ENCODE measurements around the gene TBC1D25.

The TBC1D25 gene

GRCh38 chrX:48597353-48598264 is 58.1 kb downstream of the TBC1D25 start, which contains the start of gene WDR13:
TSS of gene WDR13 (plus strand) at chrX:48597492. CDS start at chrX:48597997, 505 bp downstream.
- Mint-ChIP-seq H3K36me3 (ENCODE audit: low read depth) (no peaks in the 10 kb centered on the region), H3K4me1 (ENCODE audit: low read depth) (peaks cover 12% of the 10 kb centered on the region), H3K9me3 (no peaks in the 10 kb centered on the region), H3K27me3 (no peaks in the 10 kb centered on the region), H3K27ac (peak within 1 kb of the TSS; percentile 99), H3K4me3 (peak within 1 kb of the TSS; percentile 98)

- Mint-ChIP-seq H3K9me3 (no peaks in the 10 kb centered on the region), H3K4me3 (peak overlapping the region; percentile 98), H3K36me3 (ENCODE audit: low read depth) (no peaks in the 10 kb centered on the region), H3K4me1 (ENCODE audit: low read depth) (peaks cover 12% of the 10 kb centered on the region), H3K27ac (no peak overlapping the region), H3K27me3 (no peaks in the 10 kb centered on the region)
Measured at GRCh38 chrX:48598614-48599013, 59.1 kb downstream of the TBC1D25 start.

GRCh38 chrX:48599341-48599740 is 59.8 kb downstream of the TBC1D25 start:
- Mint-ChIP-seq H3K4me3 (no peak overlapping the region), H3K9me3 (no peaks in the 10 kb centered on the region), H3K36me3 (ENCODE audit: low read depth) (peaks cover 1% of the 10 kb centered on the region), H3K27me3 (no peaks in the 10 kb centered on the region), H3K27ac (no peak overlapping the region), H3K4me1 (ENCODE audit: low read depth) (peaks cover 12% of the 10 kb centered on the region)

GRCh38 chrX:48600226-48600625 is 60.7 kb downstream of the TBC1D25 start:
- Mint-ChIP-seq H3K27me3 (no peaks in the 10 kb centered on the region), H3K36me3 (ENCODE audit: low read depth) (peaks cover 5% of the 10 kb centered on the region), H3K4me1 (ENCODE audit: low read depth) (peaks cover 12% of the 10 kb centered on the region), H3K4me3 (no peak overlapping the region), H3K27ac (no peak overlapping the region), H3K9me3 (no peaks in the 10 kb centered on the region)

- H3K27me3 Mint-ChIP-seq: no peaks in the 10 kb centered on the region
- no peak overlapping the region for H3K27ac Mint-ChIP-seq
- no peak overlapping the region for H3K4me3 Mint-ChIP-seq
- peaks cover 12% of the 10 kb centered on the region for H3K4me1 Mint-ChIP-seq (ENCODE audit: low read depth)
- no peaks in the 10 kb centered on the region for H3K9me3 Mint-ChIP-seq
- peaks cover 5% of the 10 kb centered on the region for H3K36me3 Mint-ChIP-seq (ENCODE audit: low read depth)
Measured at GRCh38 chrX:48601741-48602394, 62.4 kb downstream of the TBC1D25 start.

GRCh38 chrX:48604701-48605100 is 65.2 kb downstream of the TBC1D25 start:
- H3K27ac Mint-ChIP-seq: no peak overlapping the region
- H3K4me3 Mint-ChIP-seq: no peak overlapping the region
- no peaks in the 10 kb centered on the region for H3K27me3 Mint-ChIP-seq
- H3K9me3 Mint-ChIP-seq: no peaks in the 10 kb centered on the region
- no peaks in the 10 kb centered on the region for H3K4me1 Mint-ChIP-seq (ENCODE audit: low read depth)
- peaks cover 5% of the 10 kb centered on the region for H3K36me3 Mint-ChIP-seq (ENCODE audit: low read depth)

- no peak overlapping the region for H3K4me3 Mint-ChIP-seq
- H3K4me1 Mint-ChIP-seq (ENCODE audit: low read depth): no peaks in the 10 kb centered on the region
- no peaks in the 10 kb centered on the region for H3K27me3 Mint-ChIP-seq
- no peak overlapping the region for H3K27ac Mint-ChIP-seq
- H3K9me3 Mint-ChIP-seq: no peaks in the 10 kb centered on the region
- peaks cover 5% of the 10 kb centered on the region for H3K36me3 Mint-ChIP-seq (ENCODE audit: low read depth)
Measured at GRCh38 chrX:48606091-48606490, 66.6 kb downstream of the TBC1D25 start.

GRCh38 chrX:48611703-48612102 is 72.2 kb downstream of the TBC1D25 start:
- no peaks in the 10 kb centered on the region for H3K4me1 Mint-ChIP-seq (ENCODE audit: low read depth)

More at GRCh38 chrX:48611703-48612102, 72.2 kb downstream of the TBC1D25 start:
- H3K4me3 Mint-ChIP-seq: no peak overlapping the region
- no peaks in the 10 kb centered on the region for H3K36me3 Mint-ChIP-seq (ENCODE audit: low read depth)
- no peaks in the 10 kb centered on the region for H3K27me3 Mint-ChIP-seq
- no peak overlapping the region for H3K27ac Mint-ChIP-seq
- H3K9me3 Mint-ChIP-seq: no peaks in the 10 kb centered on the region

Data from stimulated activated naive CD8-positive, alpha-beta T cell treated with anti-CD3 and anti-CD28 coated beads, Interleukin-15, Interleukin-2, amounts not matched to agents 100 ng/mL and 50 ng/mL, for 24 hours (primary cell).